SH-SY5Y (cell line): ENCODE results near the gene PTPRT.

Experiments used
- GATA2 ChIP-seq: IDR thresholded peaks from 2 replicates; pipeline ENCODE4 v1.6.1; 2011; ENCODE audit warnings: mild to moderate bottlenecking, low read depth, low read length
- GATA3 ChIP-seq: IDR thresholded peaks from 2 replicates; pipeline ENCODE4 v1.6.1; 2011; ENCODE audit warnings: low read depth, mild to moderate bottlenecking, low read length, moderate library complexity

GRCh38 chr20:42272516-42272915, 917.2 kb downstream of the PTPRT start:
- TF ChIP-seq GATA2 (no peak), GATA3 (no peak)
